Kidney (tissue), 14 donors: Measurements from ENCODE around the gene HBE1. TPM values are rescaled to one million over a fixed set of nuclear protein-coding genes. Genes with fewer than 3 reads are reported as not detected.

Experiments
- DNase-seq, 5 donors: peaks; one replicate each; pipeline ENCODE4 v3.0.0-alpha.2; 2013 to 2020
- FAIRE-seq: peaks from 2 replicates; lab custom pipeline; 2012; peaks lifted over from hg19 to GRCh38; lab: Jason Lieb, UNC
- H3K27ac ChIP-seq, 2 donors: one replicate each; pipeline ENCODE4 v1.7.0; 2013; ENCODE audit warnings: low read depth in 2 of 2, low read length in 2 of 2, inconsistent platforms in 1 of 2
- H3K27me3 ChIP-seq: one replicate; pipeline ENCODE4 v1.7.1; 2013; ENCODE audit warnings: low read length, inconsistent platforms; ENCODE audit not compliant: control insufficient read depth, insufficient read depth
- H3K36me3 ChIP-seq, 3 donors: one replicate each; pipeline versions ENCODE4 v1.7.0 to v1.7.1; 2013; ENCODE audit warnings: low read length in 3 of 3, control low read depth in 1 of 3, inconsistent platforms in 1 of 3; ENCODE audit not compliant: insufficient read depth in 3 of 3, control insufficient read depth in 2 of 3
- H3K4me1 ChIP-seq, 3 donors: one replicate each; pipeline versions ENCODE4 v1.7.0 to v1.7.1; 2013; ENCODE audit warnings: low read length in 3 of 3, inconsistent platforms in 1 of 3, low read depth in 1 of 3; ENCODE audit not compliant: control insufficient read depth in 2 of 3, insufficient read depth in 2 of 3
- H3K4me3 ChIP-seq, 3 donors: one replicate each; pipeline versions ENCODE4 v1.7.0 to v1.8.1; 2013; ENCODE audit warnings: low read length in 3 of 3, control low read depth in 1 of 3, inconsistent platforms in 1 of 3
- H3K9ac ChIP-seq, 3 donors: one replicate each; pipeline versions ENCODE4 v1.7.0 to v1.7.1; 2013; ENCODE audit warnings: low read length in 3 of 3, control low read depth in 1 of 3, inconsistent platforms in 1 of 3
- H3K9me3 ChIP-seq, 3 donors: one replicate each; pipeline versions ENCODE4 v1.7.0 to v1.7.1; 2013; ENCODE audit warnings: low read length in 3 of 3, control low read depth in 1 of 3, inconsistent platforms in 1 of 3; ENCODE audit not compliant: control insufficient read depth in 2 of 3, insufficient read depth in 1 of 3
- CTCF ChIP-seq: IDR thresholded peaks from 3 replicates; pipeline ENCODE4 v1.5.1; 2012; ENCODE audit warnings: mild to moderate bottlenecking, moderate library complexity, borderline replicate concordance; ENCODE audit not compliant: insufficient read depth; ENCODE audit errors: extremely low read depth
- intact Hi-C: fragments of 100-400 bp; cut with DNase I; formaldehyde crosslinking; loops from one replicate; pipeline ENCODE4 v1.11.1; 2022
- polyA plus RNA-seq: library from polyadenylated mRNA; stranded (reverse); fragments of 350-450 nt; fragmentation: Illumina TruSeq; extraction: RNeasy Lipid Tissue Mini Kit (QIAGEN cat#74804); gene quantifications from one replicate; pipeline ENCODE4 v1.2.3, GENCODE V29; 2014; ENCODE audit warnings: low read depth, low replicate concordance; ENCODE audit not compliant: insufficient read depth
- total RNA-seq: library from RNA; stranded (reverse); fragmentation: NEBNext Ultra II Directional; extraction: Animal tissue kit (Norgen Biotek cat#: 25700); gene quantifications from one replicate; pipeline ENCODE4 v1.2.1, GENCODE V29; 2021
- donor health status: control.
- donor health status: control.
- donor health status: control.
- donor health status: control.
- donor health status: control.
- donor health status: DM: yes; HTN: yes; CAD: no.
- donor health status: Normal renal cell carcinoma (clear cell type).

HBE1 gene
- total and polyA plus RNA-seq, 2 donors from 2014 or later: not detected

GRCh38 chr11:5290106-5290505 is 20.4 kb upstream of the HBE1 start:
- Histone ChIP-seq H3K27ac (no peak overlapping the region), H3K36me3 (no peaks in the 10 kb centered on the region), H3K27me3 (no peaks in the 10 kb centered on the region), H3K9ac (no peak overlapping the region), H3K4me1 (no peaks in the 10 kb centered on the region), H3K9me3 (no peaks in the 10 kb centered on the region), H3K4me3 (no peak overlapping the region)
- TF ChIP-seq CTCF: no peak
- intact Hi-C loops: no loop called here
- no peak for DNase-seq
- FAIRE-seq: no peak

GRCh38 chr11:5289696-5290095 is 20.0 kb upstream of the HBE1 start:
- Histone ChIP-seq H3K36me3 (no peaks in the 10 kb centered on the region), H3K4me3 (no peak overlapping the region), H3K27me3 (no peaks in the 10 kb centered on the region), H3K4me1 (no peaks in the 10 kb centered on the region), H3K9ac (no peak overlapping the region), H3K27ac (no peak overlapping the region), H3K9me3 (no peaks in the 10 kb centered on the region)
- no peak for TF ChIP-seq CTCF
- DNase-seq (no peak), FAIRE-seq (no peak)
- intact Hi-C loops: no loop called here

GRCh38 chr11:5288906-5289550 is 19.3 kb upstream of the HBE1 start:
- Histone ChIP-seq H3K4me3 (no peak overlapping the region), H3K27me3 (no peaks in the 10 kb centered on the region), H3K27ac (no peak overlapping the region), H3K36me3 (no peaks in the 10 kb centered on the region), H3K9ac (no peak overlapping the region), H3K9me3 (no peaks in the 10 kb centered on the region), H3K4me1 (no peaks in the 10 kb centered on the region)
- no peak for TF ChIP-seq CTCF
- intact Hi-C loops: no loop called here
- FAIRE-seq (no peak), DNase-seq (no peak)
